ENCODE data around the gene MSTO1. TPM values are rescaled to one million over a fixed set of nuclear protein-coding genes. Genes with fewer than 3 reads are reported as not detected.

Gene MSTO1
- total and polyA plus RNA-seq, 10 donors, result 19.8 to 60.0 (median 31.2) TPM

- TF ChIP-seq, protein P1, sequence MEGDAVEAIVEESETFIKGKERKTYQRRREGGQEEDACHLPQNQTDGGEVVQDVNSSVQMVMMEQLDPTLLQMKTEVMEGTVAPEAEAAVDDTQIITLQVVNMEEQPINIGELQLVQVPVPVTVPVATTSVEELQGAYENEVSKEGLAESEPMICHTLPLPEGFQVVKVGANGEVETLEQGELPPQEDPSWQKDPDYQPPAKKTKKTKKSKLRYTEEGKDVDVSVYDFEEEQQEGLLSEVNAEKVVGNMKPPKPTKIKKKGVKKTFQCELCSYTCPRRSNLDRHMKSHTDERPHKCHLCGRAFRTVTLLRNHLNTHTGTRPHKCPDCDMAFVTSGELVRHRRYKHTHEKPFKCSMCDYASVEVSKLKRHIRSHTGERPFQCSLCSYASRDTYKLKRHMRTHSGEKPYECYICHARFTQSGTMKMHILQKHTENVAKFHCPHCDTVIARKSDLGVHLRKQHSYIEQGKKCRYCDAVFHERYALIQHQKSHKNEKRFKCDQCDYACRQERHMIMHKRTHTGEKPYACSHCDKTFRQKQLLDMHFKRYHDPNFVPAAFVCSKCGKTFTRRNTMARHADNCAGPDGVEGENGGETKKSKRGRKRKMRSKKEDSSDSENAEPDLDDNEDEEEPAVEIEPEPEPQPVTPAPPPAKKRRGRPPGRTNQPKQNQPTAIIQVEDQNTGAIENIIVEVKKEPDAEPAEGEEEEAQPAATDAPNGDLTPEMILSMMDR (IDR thresholded peaks at IDR 0.05 in 8 of 11, conservative IDR thresholded peaks at IDR 0.05 in 3 of 11), result no peak
- TF ChIP-seq POLR2A (IDR thresholded peaks at IDR 0.05), result no peak
- TF ChIP-seq POLR2AphosphoS5 (IDR thresholded peaks at IDR 0.05), result no peak
- Histone ChIP-seq H3K9me3 (peaks cover 0 to 33% (median 22%) of the 10 kb centered on the region in 8 donors), H3K27ac (no peak overlapping the region), H3K36me3 (no peaks in the 10 kb centered on the region), H3K27me3 (replicated peaks in 1 of 7) (no peaks in the 10 kb centered on the region), H3K4me3 (no peak overlapping the region), H3K4me1 (peaks cover 0 to 19% (median 3%) of the 10 kb centered on the region in 6 donors)
- DNase-seq, result no peak
- 85 to 92% (median 91%) methylated on average over 3 of the region's 3 CpGs for WGBS, 5 donors
- intact Hi-C loops (cut with DNase I; ENCODE audit: low total_unique reads), result no loop called here
These were observed 33.2 kb downstream of the MSTO1 start for GRCh38 chr1:155643230-155643629.

DNA sequence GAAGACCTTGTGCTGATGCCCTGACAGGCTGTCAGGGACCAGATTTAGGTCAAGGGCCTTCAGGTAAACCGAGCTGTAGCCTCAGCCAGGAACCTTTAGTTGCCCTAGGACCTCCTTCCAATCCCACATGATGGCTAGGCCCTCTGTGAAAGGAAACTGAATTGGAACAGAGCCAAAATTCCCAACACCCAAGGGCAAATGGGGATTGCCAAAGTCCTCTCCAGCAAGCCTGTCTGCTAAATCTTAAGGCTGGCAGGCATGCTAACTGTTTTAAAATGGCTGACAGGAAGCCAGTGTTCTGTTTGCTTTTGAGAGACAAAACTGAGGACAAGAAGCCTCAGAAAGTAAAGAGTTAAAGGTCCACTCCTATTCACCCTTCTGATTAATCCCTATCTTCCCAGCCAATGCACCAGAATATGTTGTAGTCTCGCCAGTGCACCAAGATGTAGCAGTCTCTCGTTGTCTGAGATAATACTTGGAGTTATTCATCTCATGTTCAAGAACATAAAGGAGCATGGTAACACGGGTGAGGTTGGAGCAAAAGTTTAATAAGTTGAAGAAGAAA lies 35.1 kb downstream of the MSTO1 start:
- Histone ChIP-seq H3K27ac (no peak overlapping the region), H3K36me3 (no peaks in the 10 kb centered on the region), H3K4me3 (no peak overlapping the region), H3K27me3 (replicated peaks in 1 of 7) (no peaks in the 10 kb centered on the region), H3K9me3 (peaks cover 0 to 35% (median 23%) of the 10 kb centered on the region in 8 donors), H3K4me1 (peaks cover 0 to 37% (median 8%) of the 10 kb centered on the region in 6 donors)
- intact Hi-C loops (cut with DNase I; ENCODE audit: low total_unique reads), result no loop called here
- WGBS, 5 donors, result 73 to 86% (median 83%) methylated on average over 4 of the region's 4 CpGs
- DNase-seq, result no peak
- TF ChIP-seq POLR2A (IDR thresholded peaks at IDR 0.05) (no peak), POLR2AphosphoS5 (IDR thresholded peaks at IDR 0.05) (no peak)
- TF ChIP-seq, protein P1 (IDR thresholded peaks at IDR 0.05 in 8 of 11, conservative IDR thresholded peaks at IDR 0.05 in 3 of 11), result no peak

DNA sequence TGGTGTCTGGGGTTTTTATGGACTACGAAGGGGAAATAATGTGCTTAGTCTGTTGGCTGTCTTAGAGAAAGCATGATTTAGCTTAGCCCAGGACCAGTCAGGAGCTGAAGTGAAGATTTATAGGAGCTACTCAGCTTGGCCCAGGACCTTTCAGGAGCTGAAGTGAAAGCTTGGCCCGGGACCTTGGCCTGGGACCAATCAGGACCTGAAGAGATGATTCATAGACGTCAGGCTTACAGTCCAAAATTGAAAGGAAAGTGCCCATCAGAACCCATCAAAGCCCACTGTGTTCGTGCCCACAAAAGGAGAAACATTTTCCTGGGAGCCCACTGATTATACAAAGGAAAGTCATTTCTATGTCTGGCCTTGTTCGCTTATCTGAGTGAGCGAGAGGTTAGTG lies 35.6 kb downstream of the MSTO1 start:
- TF ChIP-seq POLR2AphosphoS5 (IDR thresholded peaks at IDR 0.05), result no peak
- TF ChIP-seq POLR2A (IDR thresholded peaks at IDR 0.05), result no peak
- TF ChIP-seq, protein P1 (IDR thresholded peaks at IDR 0.05 in 8 of 11, conservative IDR thresholded peaks at IDR 0.05 in 3 of 11), result no peak
- H3K27me3 ChIP-seq (replicated peaks in 1 of 7), result no peaks in the 10 kb centered on the region
- H3K4me1 ChIP-seq, result peaks cover 0 to 37% (median 8%) of the 10 kb centered on the region in 6 donors
- intact Hi-C loops (cut with DNase I; ENCODE audit: low total_unique reads), result no loop called here
- H3K27ac ChIP-seq, result no peak overlapping the region
- H3K4me3 ChIP-seq, result no peak overlapping the region
- DNase-seq, result no peak
- WGBS, 5 donors, result 77 to 86% (median 79%) methylated on average over 6 of the region's 6 CpGs
- peaks cover 0 to 41% (median 26%) of the 10 kb centered on the region in 8 donors for H3K9me3 ChIP-seq
- no peaks in the 10 kb centered on the region for H3K36me3 ChIP-seq

DNA sequence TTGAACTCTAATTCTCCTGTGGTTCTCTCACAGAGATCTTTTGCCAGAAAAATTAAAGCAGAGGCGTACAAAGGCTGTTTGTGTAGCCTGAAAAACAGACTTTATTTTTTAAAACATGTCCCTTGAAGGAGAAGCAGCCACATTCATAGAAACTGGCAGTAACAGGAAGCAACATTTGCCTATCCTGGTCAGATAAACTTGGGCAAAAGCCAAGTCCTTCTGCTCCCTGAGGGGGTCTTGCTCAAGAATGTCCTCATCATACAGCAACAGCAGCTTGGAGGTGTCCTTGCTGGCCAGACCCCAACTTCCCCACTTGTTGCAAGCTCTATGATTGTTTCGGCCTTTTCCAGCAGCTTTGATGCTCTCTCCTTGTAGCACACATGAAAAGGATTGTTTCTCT lies 36.3 kb downstream of the MSTO1 start:
- H3K4me3 ChIP-seq, result no peak overlapping the region
- H3K27ac ChIP-seq, result no peak overlapping the region
- WGBS, 5 donors, result 59 to 83% (median 69%) methylated on average over 2 of the region's 2 CpGs
- peaks cover 0 to 37% (median 26%) of the 10 kb centered on the region in 8 donors for H3K9me3 ChIP-seq
- intact Hi-C loops (cut with DNase I; ENCODE audit: low total_unique reads), result no loop called here
- TF ChIP-seq POLR2A (IDR thresholded peaks at IDR 0.05), result no peak
- TF ChIP-seq, protein P1 (IDR thresholded peaks at IDR 0.05 in 8 of 11, conservative IDR thresholded peaks at IDR 0.05 in 3 of 11), result no peak
- no peak for TF ChIP-seq POLR2AphosphoS5 (IDR thresholded peaks at IDR 0.05)
- no peaks in the 10 kb centered on the region for H3K36me3 ChIP-seq
- H3K27me3 ChIP-seq (replicated peaks in 1 of 7), result no peaks in the 10 kb centered on the region
- peaks cover 0 to 37% (median 8%) of the 10 kb centered on the region in 6 donors for H3K4me1 ChIP-seq
- no peak for DNase-seq

Measured in spleen (tissue), 11 donors.